SKM-1 treated with dmso at 0.1 percent for 144 hours (cell line): ENCODE data around the gene TAS2R50.
"Not testable (repeated sequence)": the region's sequence is repeated elsewhere in the genome, so short reads cannot be mapped to it uniquely, and the experiment has no call there.

Source experiments
- DNase-seq: peaks from one replicate; lab custom pipeline; 2025; ENCODE audit not compliant: unreplicated experiment; lab: John Stamatoyannopoulos, UW

Gene TAS2R50

DNA sequence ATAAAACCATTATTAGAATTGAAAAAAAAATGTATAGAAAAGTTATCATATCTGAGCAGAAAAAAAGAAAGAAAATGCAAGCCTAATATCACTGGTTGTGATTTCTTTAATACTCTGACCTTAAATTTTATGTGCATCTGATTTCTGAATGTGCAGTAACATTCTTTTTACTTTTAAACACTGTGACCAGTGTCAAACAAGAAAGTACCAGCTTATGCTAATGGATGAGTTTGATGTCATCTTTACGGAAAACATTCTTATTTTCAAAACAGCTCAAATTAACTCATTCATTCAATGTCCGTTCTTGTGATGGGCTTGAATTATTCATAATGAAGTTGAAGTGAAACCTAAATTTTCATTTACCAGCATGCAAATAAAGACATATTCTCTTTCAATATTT, at the start of gene TAS2R50:
TAS2R50 (minus strand) TSS at position 101 of the 400 bp plus-strand sequence; CDS start at position 49, 52 bp downstream.
- DNase-seq: no peak

- not testable (repeated sequence) for DNase-seq
Measured at GRCh38 chr12:11033959-11034358, 47.2 kb upstream of the TAS2R50 start.

- DNase-seq: no peak
Measured at GRCh38 chr12:11031307-11031706, 44.6 kb upstream of the TAS2R50 start, which contains the start of gene TAS2R31. TAS2R31 (minus strand) TSS chr12:11031407; CDS start chr12:11031335, 72 bp downstream.

DNA sequence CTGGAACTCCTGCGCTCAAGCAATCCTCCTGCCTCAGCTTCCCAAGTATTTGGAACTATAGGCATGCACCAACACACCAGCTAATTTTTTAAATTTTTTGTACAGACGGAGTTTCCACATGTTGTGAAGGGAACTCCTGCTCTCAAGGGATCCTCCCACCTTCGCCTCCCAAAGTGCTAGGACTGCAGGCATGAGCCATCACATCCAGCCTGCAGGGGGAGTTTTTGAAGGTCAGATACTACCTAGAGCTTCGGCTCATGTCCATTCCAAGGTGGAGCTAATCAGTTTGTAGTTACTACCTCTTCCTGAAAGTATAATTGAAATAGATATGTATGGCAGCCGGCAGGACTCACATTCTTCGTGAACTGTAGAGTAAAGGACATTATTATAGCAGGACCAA, 39.4 kb upstream of the TAS2R50 start:
- no peak for DNase-seq

DNA sequence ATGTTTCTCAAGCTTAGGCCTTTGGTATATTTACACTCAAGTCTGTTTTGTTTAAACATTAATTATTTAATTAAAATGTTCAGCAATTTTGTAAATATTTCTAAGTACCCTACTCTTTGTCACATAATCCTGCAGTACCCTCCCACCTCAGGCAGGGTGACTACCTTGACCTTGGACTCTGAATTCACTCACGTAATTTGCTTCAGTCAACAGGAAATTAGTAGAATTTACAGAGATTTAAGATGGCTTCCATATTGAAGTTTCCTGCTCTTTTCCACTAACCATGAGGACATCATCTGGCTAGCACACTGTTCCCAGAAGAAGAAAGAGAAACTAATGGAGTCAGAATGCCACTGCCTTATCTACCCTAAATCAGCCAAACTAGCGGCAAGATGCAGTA, 36.7 kb upstream of the TAS2R50 start:
- no peak for DNase-seq

- no peak for DNase-seq
Measured at GRCh38 chr12:11022520-11022919, 35.8 kb upstream of the TAS2R50 start, which contains the start of gene TAS2R19. TAS2R19 (minus strand) TSS chr12:11022620; CDS start chr12:11022571, 49 bp downstream.

- no peak for DNase-seq
Measured at GRCh38 chr12:11016937-11017336, 30.2 kb upstream of the TAS2R50 start.

DNA sequence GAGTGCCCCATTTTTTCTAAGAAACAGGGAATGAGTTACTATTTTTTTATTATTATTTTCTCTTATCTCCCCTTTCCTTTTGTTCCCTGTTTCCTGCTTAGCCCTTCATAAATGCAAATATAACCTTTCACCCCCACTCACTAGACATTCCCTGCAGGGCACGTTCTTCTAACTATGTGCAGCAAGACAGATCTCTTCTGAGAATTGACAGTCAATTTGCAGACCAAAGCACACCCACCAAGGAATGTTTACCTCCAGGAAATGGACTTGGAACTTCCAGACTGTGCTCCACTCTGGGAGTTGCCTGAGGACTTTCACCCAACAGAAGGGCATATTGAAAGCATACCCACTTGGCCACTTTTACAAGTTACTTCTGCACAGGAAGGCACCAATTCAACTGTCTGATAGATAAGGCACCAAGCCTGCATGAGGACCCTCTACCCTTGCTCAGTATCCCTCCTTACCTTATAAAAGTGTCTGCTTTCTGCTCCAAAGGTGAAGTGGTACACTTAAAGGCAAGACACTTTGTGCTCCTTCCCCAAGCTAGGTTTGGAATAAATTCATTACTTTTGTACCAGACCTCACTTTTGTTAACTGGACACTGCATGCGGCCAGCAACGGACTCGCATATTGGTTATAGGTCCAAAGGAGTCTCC, 29.2 kb upstream of the TAS2R50 start:
- no peak for DNase-seq

DNA sequence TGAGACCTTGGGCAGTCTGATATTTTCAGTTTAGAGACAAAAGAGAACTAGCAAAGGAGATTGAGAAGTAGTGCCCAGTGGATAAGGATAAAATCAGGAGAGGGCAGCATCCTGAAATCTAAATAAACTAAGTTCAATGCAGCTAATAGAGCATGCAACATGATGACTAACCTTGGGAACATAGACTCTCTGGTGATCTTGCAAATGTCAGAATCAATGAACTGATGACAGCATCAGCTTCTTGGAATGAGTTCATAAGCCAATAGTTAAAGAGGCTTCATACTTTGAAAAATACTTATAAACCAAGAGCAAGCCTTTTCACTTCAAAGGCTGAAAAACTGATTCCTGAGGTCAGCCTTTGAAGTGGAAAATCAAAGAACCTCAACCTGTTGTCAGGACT, 27.5 kb upstream of the TAS2R50 start:
- DNase-seq: no peak

- no peak for DNase-seq
Measured at GRCh38 chr12:11007608-11008007, 20.9 kb upstream of the TAS2R50 start.

DNA sequence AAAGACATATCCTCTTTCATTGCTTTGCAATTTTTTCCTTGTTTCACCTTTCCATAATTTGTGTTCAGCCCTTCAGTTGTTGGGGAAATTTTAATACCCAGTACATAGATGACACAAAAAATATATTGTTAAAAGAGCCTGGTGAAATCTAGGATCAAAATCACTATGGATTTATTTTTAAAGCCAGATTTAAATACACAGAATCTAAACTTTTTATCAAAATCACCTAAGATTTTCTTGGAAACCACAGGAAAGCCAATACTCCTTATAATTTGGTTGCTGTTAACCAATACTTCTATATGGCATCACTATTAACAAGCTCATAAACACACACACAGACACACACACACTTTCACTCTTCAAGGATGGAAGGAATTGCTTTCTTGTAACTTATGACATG, 11.5 kb upstream of the TAS2R50 start, which contains the start of gene TAS2R20:
TAS2R20 (minus strand) TSS at position 101 of the 400 bp plus-strand sequence. CDS start 429 bp downstream, outside the sequence.
- no peak for DNase-seq

- DNase-seq: no peak
Measured at GRCh38 chr12:10994307-10994706, 7.6 kb upstream of the TAS2R50 start.

DNA sequence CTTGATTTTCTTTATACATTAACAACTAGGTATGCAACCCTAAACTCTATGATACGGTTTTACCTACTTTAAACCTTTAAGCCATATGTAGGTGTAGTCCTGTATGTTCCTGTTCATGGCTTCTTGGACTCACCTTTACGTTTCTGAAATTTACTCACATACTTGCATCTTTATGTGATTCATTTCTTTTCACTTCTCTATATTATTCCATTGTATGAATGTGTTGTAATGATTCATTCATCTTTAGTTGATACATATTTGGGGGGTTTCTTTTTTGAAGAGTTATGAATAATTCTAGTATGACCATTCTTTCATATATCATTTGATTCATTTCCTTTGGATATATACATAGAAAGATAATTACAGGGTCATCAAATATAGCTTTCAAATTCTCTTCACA, 2.4 kb upstream of the TAS2R50 start:
- DNase-seq: no peak

DNA sequence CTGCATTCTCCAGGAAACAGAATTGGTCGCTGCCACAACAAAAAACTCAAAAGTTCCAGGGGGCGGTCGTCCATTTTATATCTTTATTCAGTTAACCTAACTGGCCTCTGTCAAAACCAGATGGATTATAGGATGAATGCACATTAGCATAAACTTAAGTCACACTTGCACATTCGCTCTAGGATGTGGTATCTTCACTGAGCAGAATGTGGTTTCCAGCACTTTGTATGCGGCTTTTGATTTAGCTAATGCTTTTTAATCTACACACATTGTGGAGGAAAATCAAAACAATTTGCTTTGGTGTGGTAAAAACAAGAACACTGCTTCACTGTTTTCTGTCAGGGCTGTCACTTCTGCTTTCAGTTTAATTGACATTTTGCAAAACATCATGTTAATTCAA, 4.5 kb downstream of the TAS2R50 start:
- no peak for DNase-seq

DNA sequence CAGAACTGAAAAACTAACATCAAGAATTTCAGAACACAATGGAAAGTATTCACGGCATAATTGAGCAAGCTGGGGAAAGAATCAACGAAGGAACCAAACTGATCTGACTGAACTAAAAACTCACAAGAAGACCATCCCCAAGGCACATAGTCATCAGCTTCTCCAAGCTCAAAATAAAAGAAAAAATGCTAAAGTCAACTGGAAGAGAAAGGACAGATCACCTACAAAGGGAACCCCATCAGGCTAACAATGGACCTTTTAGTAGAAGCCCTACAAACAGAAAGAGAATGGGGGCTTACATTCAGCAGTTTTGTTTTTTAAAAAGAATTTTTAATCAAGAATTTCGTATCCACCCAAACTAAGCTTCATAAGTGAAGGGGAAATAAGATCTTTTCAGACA, 11.7 kb downstream of the TAS2R50 start:
- DNase-seq: no peak

GRCh38 chr12:10968765-10969456, 17.8 kb downstream of the TAS2R50 start:
- no peak for DNase-seq

DNA sequence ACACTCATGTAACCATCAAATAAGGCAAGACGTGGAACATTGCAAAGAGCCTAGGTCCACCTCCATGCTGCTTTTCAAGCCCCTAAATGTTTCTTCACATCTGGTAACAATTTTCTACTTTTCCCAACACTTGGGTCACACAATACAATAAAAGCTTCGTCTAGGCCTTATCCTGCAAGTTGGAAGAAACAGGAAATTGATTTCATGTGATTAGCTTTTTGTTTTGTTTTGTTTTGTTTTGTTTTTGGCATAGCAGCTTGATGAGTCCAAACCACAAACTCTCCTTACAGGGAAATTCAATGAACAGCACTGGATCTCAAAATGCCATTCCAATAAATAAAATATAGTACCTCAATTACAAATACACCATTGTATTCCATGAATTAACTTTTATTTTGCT, 19.3 kb downstream of the TAS2R50 start:
- no peak for DNase-seq

GRCh38 chr12:10966314-10966713, 20.4 kb downstream of the TAS2R50 start:
- DNase-seq: no peak

GRCh38 chr12:10965476-10965875, 21.2 kb downstream of the TAS2R50 start:
- DNase-seq: no peak

- no peak for DNase-seq
Measured at GRCh38 chr12:10960211-10960610, 26.5 kb downstream of the TAS2R50 start.

GRCh38 chr12:10959804-10960203, 26.9 kb downstream of the TAS2R50 start:
- no peak for DNase-seq

DNA sequence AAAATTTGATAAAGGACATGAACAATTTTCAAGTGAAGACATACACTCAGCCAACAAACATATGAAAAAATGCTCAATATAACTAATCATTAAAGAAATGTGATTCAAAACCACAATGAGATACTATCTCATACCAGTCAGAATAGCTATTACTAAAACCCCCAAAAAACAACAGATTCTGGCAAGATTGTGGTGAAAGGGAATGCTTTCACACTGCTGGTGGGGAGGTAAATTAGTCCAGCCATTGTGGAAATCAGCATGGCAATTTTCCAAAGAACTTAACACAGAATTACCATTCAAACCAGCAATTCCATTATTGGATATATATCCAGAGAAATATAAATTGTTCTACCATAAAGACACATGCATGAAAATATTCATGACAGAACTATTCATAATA, 29.0 kb downstream of the TAS2R50 start:
- DNase-seq: no peak
